Stimulated activated CD8-positive, alpha-beta memory T cell treated with anti-CD3 and anti-CD28 coated beads, Interleukin-7, amount 100 ng/mL, for 1 hour (primary cell): ENCODE data around the gene NLRP13.

Source experiments
- DNase-seq, 2 donors: peaks; one replicate each; pipeline ENCODE4 v3.0.0-alpha.2; 2020; ENCODE audit warnings: low read depth in 2 of 2

Gene NLRP13

DNA sequence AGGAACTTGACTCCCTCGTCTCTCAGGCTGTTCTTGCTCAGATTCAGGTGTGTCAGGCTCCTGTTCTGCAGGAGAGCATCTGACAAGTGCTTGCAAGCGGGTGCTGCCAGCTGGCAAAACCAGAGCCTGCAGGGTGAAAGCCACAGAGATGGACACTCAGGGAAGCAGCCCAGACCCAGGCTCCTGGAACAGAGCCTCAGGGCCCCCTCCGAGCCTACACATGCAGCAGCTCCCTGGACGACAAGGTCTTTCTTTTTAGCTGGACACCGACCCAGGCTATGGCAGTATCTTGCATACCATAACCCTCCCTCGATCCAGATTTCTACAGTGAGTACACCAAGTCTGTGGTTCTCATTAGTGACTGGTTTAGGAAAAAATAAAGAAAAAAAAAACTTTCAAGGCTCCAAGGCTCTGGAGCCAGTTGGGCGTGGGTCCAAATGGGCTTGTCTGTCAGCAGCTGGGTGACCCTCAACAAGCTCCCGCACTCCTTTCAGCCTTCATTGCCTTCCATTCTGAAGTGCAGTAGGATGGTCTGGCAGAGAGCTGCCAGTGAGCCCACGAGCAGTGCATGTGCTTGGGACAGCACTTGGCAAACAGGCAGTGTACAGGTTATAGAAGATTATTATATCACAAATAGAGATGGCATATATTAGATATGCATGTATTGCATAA, 29.9 kb downstream of the NLRP13 start:
- no peak for DNase-seq

DNA sequence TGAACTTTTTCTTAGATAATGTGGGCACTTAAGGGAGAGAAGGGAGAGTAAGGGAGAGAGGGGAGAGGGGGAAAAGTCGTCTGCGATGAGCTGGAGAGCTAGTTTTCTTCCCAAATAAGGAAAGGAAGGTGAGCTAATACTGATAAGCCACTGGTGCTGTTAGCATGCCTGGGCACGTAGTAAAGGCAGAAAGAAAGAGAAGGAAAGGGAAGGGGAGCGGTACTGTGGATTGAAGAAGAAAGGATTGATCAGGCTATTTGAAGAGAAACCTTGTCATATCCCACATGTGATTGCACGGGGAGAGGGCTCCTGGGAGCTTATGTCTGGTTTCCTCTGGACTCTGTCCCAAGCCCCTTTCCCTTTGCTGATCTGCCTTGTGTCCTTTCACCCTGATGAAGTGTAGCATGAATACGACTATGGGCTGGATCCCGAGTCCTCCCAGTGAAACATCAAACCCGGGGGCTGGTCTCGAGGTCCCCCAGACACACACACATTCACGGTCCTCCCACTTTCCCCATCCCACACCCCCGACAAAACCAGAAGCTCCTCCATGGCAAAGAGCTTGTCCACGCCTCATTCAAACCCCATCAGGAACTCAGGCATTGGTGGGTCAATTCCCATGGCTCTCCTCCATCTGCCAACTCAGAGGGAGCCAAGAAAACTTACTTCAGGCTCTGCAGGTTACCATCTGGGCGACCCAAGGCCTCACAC, 30.6 kb downstream of the NLRP13 start:
- DNase-seq = no peak

DNA sequence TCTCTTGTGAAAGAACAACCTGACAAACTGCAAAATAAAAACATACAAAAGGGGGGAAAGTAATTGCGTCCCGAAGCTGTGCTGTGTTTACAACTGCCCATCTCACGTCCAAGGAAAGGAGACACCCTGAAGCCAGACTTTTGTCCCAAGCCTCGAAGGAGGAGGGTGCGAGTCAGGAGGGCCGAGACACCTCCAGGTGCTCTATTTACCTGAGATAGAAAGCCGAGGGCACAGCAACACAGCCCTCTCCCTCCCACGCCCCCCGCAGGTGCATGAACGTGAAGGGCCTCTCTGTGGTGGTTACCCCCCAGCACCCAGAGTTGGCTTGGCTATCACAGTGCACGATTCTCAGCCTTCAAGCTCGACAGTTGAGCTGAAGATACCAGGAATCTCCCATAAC, 33.2 kb downstream of the NLRP13 start:
- DNase-seq = no peak

GRCh38 chr19:55882626-55883025, 49.5 kb downstream of the NLRP13 start:
- DNase-seq = no peak

DNA sequence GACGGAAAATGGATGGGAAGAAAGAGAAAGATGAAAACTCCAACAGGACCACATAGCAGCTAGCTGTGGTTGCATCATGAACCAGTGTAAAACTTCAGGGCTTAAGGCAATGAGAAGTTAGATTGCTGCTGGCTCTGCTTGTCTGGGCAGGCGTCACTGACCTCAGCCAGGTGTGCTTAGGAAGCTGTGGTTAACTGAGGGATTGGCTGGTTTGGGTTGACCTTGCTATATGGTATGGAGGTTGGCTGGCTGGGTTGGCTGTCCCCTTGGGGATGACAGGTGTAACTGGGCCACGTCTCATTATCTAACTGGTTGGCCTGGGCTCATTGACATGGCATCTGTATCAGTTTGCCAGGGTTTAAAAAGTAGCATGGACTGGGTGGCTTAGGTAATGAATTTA, 54.9 kb downstream of the NLRP13 start:
- no peak for DNase-seq

DNA sequence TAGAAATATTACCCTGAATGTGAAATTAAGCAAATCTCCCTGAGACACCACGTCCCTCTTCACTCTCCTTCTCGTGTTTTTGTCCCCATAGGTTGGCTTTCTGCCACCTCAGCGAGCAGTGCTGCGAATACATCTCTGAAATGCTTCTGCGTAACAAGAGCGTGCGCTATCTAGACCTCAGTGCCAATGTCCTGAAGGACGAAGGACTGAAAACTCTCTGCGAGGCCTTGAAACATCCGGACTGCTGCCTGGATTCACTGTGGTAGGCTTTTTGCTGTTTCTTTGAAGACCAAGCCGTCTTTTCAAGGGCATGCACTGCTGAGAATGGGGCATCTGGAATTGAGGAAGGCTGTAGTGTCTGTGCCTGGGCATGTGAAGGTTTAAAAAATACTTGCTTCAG, 61.4 kb downstream of the NLRP13 start:
- no peak for DNase-seq

- no peak for DNase-seq
These were observed 65.0 kb downstream of the NLRP13 start for GRCh38 chr19:55867101-55867500.

- no peak for DNase-seq
These were observed 65.6 kb downstream of the NLRP13 start for GRCh38 chr19:55866521-55866920.

DNA sequence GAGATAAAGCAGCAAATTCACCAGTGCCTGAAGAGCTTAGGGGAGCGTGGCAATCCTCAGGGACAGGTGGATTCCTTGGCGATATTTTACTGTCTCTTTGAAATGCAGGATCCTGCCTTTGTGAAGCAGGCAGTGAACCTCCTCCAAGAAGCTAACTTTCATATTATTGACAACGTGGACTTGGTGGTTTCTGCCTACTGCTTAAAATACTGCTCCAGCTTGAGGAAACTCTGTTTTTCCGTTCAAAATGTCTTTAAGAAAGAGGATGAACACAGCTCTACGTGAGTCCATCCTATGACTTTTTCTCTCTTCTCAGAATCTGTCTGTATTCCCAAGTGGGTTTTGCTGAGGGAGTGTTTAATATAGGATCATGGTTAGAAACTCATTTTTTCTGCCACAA, 73.2 kb downstream of the NLRP13 start:
- no peak for DNase-seq

DNA sequence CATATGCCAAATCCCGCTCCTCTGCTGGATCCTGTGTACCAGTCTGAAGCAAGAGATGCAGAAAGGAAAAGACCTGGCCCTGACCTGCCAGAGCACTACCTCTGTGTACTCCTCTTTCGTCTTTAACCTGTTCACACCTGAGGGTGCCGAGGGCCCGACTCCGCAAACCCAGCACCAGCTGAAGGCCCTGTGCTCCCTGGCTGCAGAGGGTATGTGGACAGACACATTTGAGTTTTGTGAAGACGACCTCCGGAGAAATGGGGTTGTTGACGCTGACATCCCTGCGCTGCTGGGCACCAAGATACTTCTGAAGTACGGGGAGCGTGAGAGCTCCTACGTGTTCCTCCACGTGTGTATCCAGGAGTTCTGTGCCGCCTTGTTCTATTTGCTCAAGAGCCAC, 73.7 kb downstream of the NLRP13 start:
- DNase-seq = no peak

GRCh38 chr19:55857974-55858373, 74.2 kb downstream of the NLRP13 start:
- DNase-seq = no peak

DNA sequence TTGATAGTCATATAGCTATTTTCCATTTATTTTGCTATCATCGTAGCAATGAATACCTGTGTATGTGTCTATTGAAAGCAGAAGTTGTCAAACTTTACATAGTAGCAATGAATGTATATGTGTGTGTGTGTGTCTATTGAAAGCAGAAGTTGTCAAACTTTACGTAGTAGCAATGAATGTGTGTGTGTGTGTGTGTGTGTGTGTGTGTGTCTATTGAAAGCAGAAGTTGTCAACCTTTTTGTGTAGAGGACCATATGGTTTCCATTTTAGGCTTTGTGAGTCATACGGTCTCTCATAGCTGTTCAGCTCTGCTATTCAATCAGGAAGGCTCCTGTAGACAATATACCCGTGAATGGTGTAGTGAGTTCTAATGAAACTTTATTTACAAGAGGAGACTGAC, 75.0 kb downstream of the NLRP13 start:
- no peak for DNase-seq

GRCh38 chr19:55855160-55855559, 77.0 kb downstream of the NLRP13 start:
- DNase-seq = no peak
